ENCODE measurements around the gene DNAH7.
"Not testable (repeated sequence)": the region's sequence is repeated elsewhere in the genome, so short reads cannot be mapped to it uniquely, and the experiment has no call there.

Gene DNAH7

DNA sequence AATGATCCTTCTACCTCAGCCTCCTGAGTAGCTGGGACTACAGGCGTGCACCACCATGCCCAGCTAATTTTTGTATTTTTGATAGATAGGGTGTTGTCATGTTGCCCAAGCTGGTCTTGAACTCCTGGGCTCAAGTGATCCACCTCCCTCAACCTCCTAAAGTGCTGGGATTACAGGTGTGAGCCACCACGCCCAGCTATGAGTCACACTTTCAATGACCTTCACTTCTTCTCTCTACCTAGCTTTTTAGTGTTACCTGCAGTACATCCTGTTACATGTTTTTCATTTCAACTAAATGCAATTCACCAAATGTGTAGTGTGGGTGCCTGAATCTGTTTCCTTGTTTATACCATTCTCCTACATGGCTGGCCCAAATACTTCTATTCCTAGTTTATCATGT, 347.6 kb downstream of the DNAH7 start:
- no peak for DNase-seq (ENCODE audit: low spot score)

DNA sequence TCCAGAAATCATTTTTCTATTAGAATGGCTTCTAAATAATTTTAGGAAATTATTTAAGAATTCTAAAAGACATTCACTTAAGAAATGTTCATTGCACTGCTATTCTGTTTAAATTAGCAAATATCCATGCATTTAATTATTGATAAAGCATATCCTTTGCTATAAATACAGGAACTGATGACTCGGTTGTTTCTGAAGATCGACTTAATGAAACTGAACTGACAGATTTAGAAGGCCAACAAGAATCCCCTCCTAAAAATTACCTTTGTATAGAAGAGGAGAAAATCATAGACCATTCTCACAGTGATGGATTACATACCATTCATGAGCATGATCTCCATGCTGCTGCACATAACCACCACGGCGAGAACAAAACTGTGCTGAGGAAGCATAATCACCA, 352.2 kb downstream of the DNAH7 start:
- no peak for DNase-seq (ENCODE audit: low spot score)

GRCh38 chr2:195711478-195711877, 357.2 kb downstream of the DNAH7 start:
- no peak for DNase-seq (ENCODE audit: low spot score)

DNA sequence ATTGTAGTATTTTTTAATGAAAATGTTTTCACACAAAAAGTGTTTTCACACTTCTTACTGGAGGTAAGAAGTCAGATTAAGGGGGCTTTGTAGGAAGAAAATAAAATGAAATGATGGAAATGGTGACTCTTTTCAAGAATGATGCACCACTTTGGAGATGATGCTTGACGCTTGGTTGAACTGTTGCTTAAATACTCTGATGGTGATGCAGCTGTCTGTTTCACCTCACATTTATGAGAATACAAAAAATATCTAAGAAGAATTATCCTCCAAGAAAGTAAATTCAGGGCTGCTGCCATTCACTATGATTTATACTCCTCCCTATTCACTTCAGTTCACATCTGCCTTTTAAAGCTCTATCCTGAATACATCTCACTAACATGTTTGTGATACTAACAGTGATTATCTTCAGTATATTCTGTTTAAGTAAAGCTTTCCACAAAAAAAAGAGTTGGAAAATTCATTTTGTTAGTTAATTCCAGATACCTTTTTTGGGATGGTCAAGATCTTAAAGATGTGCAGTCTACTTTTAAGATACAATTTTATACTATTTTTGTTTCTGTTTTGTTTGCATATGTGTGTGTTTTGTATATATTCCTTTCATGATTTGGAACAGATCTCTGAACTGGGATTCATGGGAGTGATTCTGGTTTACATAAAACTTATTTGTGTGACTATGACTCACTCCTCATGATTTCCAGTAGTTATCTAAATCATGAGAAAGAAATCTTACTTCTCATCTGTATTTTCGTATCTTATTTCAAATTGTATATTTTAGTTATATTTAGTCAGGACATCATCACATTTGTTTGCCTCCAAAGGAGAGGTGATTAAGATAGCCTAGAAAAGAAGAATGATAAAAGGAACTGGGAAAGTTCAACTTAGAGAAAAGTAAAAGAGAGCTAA, 358.5 kb downstream of the DNAH7 start:
- no peak for DNase-seq (ENCODE audit: low spot score)

- no peak for DNase-seq (ENCODE audit: low spot score)
These were observed 362.3 kb downstream of the DNAH7 start for GRCh38 chr2:195706161-195706900.

DNA sequence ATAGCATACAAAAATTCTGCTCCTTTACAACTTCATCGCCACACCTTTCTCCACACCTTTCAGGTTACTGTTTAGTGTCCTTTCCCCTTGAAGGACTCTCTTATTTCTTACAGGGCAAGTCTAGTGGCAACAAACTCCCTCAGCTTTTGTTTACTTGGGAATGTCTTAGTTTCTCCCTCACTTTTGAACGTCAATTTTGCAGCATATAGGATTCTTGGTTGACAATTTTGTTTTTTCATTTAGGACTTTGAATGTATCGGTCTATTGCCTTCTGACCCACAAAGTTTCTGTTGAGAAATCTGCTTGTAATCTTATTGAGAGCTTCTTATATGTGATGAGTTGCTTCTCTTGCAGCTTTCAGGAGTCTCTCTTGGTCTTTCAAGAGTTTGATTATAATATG, 368.2 kb downstream of the DNAH7 start:
- no peak for DNase-seq (ENCODE audit: low spot score)

GRCh38 chr2:195697681-195698220, 370.9 kb downstream of the DNAH7 start:
- DNase-seq (ENCODE audit: low spot score): no peak

DNA sequence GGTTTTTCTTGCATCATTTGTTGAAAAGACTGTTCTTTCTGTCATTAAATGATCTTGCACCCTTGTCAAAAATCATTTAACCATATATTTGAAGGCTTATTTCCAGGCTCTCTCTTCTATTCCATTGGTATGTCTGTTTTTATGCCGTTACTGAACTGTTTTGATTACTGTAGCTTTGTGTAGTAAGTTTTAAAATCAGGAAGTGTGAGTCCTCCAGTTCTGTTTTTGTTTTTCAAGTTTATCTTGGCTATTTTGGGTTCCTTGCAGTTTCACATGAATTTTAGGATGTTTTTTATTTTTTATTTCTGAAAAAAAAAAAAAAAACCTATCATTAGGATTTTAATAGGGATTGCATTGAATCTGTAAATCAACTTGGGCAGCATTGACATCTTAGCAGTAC, 372.6 kb downstream of the DNAH7 start:
- DNase-seq (ENCODE audit: low spot score): no peak

DNA sequence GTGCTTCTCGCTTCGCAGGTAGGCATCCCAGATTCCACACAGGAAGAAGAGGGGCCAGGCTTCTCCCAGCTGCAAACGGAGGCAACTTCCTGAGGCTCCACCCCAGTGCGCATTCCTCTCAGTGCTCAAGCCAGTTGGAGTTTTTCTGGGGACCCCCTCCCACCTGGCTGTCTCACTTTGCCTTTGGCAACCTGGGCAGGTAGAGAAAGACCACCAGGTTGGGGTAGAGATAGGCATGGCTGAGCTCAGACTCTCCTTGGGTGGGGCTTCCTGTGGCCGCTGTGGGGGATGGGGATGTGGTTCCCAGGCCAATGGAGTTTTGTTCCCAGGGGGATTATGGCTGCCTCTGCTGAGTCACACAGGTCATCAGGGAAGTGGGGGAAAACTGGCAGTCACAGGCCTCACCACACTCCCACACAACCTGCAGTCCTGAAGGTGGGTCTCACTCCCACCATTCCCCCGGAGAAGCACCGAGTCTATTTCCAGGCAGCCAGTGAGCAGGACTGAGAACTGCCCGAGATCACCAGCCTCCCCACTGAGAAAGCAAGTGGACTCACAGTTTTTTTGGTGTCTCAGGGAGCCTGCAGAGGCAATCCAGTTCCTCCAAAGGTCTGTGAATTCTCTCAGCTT, 373.5 kb downstream of the DNAH7 start:
- DNase-seq (ENCODE audit: low spot score): no peak

- no peak for DNase-seq (ENCODE audit: low spot score)
These were observed 374.1 kb downstream of the DNAH7 start for GRCh38 chr2:195694553-195694952.

DNA sequence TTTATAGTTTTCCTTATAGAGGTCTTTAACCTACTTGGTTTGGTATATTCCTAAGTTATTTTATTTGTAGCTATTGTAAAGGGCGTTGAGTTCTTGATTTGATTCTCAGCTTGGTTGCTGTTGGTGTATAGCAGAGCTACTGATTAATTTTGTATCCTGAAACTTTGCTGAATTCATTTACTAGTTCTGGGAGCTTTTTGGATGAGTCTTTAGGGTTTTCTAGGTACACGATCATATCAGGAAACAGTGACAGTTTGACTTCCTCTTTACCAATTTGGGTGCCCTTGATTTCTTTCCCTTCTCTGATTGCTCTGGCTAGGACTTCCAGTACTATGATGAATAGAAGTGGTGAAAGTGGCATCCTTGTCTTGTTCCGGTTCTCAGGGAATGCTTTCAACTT, 376.1 kb downstream of the DNAH7 start:
- DNase-seq (ENCODE audit: low spot score): not testable (repeated sequence)
